Ectodermal cell (in vitro differentiated cells): ENCODE results near the gene BTLA.
"Not testable (repeated sequence)": the region's sequence is repeated elsewhere in the genome, so short reads cannot be mapped to it uniquely, and the experiment has no call there.

ENCODE experiments used
- H3K27ac ChIP-seq: 2 replicates; pipeline ENCODE4 v1.7.0; 2013; ENCODE audit warnings: mild to moderate bottlenecking, low read depth, low read length; ENCODE audit not compliant: insufficient read depth, poor library complexity, severe bottlenecking
- H3K27me3 ChIP-seq: 2 replicates; pipeline ENCODE4 v1.7.0; 2013; ENCODE audit warnings: mild to moderate bottlenecking, low read length; ENCODE audit not compliant: insufficient read depth, control insufficient read depth, poor library complexity, severe bottlenecking
- H3K36me3 ChIP-seq: one replicate; pipeline ENCODE4 v1.7.0; 2013; ENCODE audit warnings: low read length; ENCODE audit not compliant: control insufficient read depth, insufficient read depth
- H3K4me1 ChIP-seq: one replicate; pipeline ENCODE4 v1.7.0; 2013; ENCODE audit warnings: low read length; ENCODE audit not compliant: control insufficient read depth, insufficient read depth
- H3K4me3 ChIP-seq: 2 replicates; pipeline ENCODE4 v1.7.0; 2013; ENCODE audit warnings: low read depth, low read length, control low read depth; ENCODE audit not compliant: insufficient read depth
- H3K9me3 ChIP-seq: 2 replicates; pipeline ENCODE4 v1.7.0; 2013; ENCODE audit warnings: mild to moderate bottlenecking, low read length, moderate library complexity; ENCODE audit not compliant: control insufficient read depth
- WGBS, 2 experiments: methylation state at CpG; one replicate each; pipeline ENCODE4 v1.1.7; 2013; ENCODE audit warnings: missing lambda C conversion rate in 2 of 2; 5-methylcytosine and 5-hydroxymethylcytosine counted together

BTLA gene

GRCh38 chr3:112472691-112473090, 26.6 kb downstream of the BTLA start:
- no peak overlapping the region for H3K4me3 ChIP-seq
- no peaks in the 10 kb centered on the region for H3K27me3 ChIP-seq
- no peak overlapping the region for H3K27ac ChIP-seq
- no peaks in the 10 kb centered on the region for H3K36me3 ChIP-seq
- H3K9me3 ChIP-seq, result no peaks in the 10 kb centered on the region
- 95 to 100% methylated on average over 1 of the region's 1 CpG for whole genome bisulfite sequencing, 2 experiments
- no peaks in the 10 kb centered on the region for H3K4me1 ChIP-seq

- Histone ChIP-seq H3K27me3 (no peaks in the 10 kb centered on the region), H3K4me3 (no peak overlapping the region), H3K4me1 (no peaks in the 10 kb centered on the region), H3K9me3 (no peaks in the 10 kb centered on the region), H3K27ac (no peak overlapping the region), H3K36me3 (no peaks in the 10 kb centered on the region)
- 94 to 95% methylated on average over 3 of the region's 4 CpGs for WGBS, 2 experiments
These were observed 27.5 kb downstream of the BTLA start for GRCh38 chr3:112471596-112472325.

- H3K4me3 ChIP-seq, result no peak overlapping the region
- H3K27ac ChIP-seq, result no peak overlapping the region
- no peaks in the 10 kb centered on the region for H3K9me3 ChIP-seq
- WGBS, 2 experiments, result 89 to 99% methylated on average over 4 of the region's 4 CpGs
- no peaks in the 10 kb centered on the region for H3K4me1 ChIP-seq
- H3K27me3 ChIP-seq, result no peaks in the 10 kb centered on the region
- no peaks in the 10 kb centered on the region for H3K36me3 ChIP-seq
These were observed 28.5 kb downstream of the BTLA start for GRCh38 chr3:112470788-112471187.

- H3K27ac ChIP-seq, result no peak overlapping the region
- H3K4me1 ChIP-seq, result no peaks in the 10 kb centered on the region
- H3K36me3 ChIP-seq, result no peaks in the 10 kb centered on the region
- no peaks in the 10 kb centered on the region for H3K9me3 ChIP-seq
- H3K4me3 ChIP-seq, result no peak overlapping the region
- no peaks in the 10 kb centered on the region for H3K27me3 ChIP-seq
These were observed 29.6 kb downstream of the BTLA start for GRCh38 chr3:112469671-112470070.

- no peaks in the 10 kb centered on the region for H3K27me3 ChIP-seq
- H3K27ac ChIP-seq, result no peak overlapping the region
- WGBS, 2 experiments, result 83 to 97% methylated on average over 1 of the region's 1 CpG
- no peaks in the 10 kb centered on the region for H3K4me1 ChIP-seq
- H3K4me3 ChIP-seq, result no peak overlapping the region
- no peaks in the 10 kb centered on the region for H3K36me3 ChIP-seq
- H3K9me3 ChIP-seq, result no peaks in the 10 kb centered on the region
These were observed 31.7 kb downstream of the BTLA start for GRCh38 chr3:112467539-112467938.

GRCh38 chr3:112466020-112466419, 33.3 kb downstream of the BTLA start:
- WGBS, 2 experiments, result 0% methylated on average over 1 of the region's 1 CpG
- H3K9me3 ChIP-seq, result no peaks in the 10 kb centered on the region
- no peak overlapping the region for H3K27ac ChIP-seq
- no peaks in the 10 kb centered on the region for H3K36me3 ChIP-seq
- H3K4me1 ChIP-seq, result no peaks in the 10 kb centered on the region
- H3K4me3 ChIP-seq, result no peak overlapping the region
- no peaks in the 10 kb centered on the region for H3K27me3 ChIP-seq

GRCh38 chr3:112464264-112464663, 35.0 kb downstream of the BTLA start:
- Histone ChIP-seq H3K27ac (no peak overlapping the region), H3K4me1 (no peaks in the 10 kb centered on the region), H3K36me3 (no peaks in the 10 kb centered on the region), H3K4me3 (no peak overlapping the region), H3K27me3 (no peaks in the 10 kb centered on the region), H3K9me3 (no peaks in the 10 kb centered on the region)
- 83 to 90% methylated on average over 2 of the region's 2 CpGs for WGBS, 2 experiments

- Histone ChIP-seq H3K27ac (no peak overlapping the region), H3K9me3 (no peaks in the 10 kb centered on the region), H3K4me1 (no peaks in the 10 kb centered on the region), H3K27me3 (no peaks in the 10 kb centered on the region), H3K36me3 (no peaks in the 10 kb centered on the region), H3K4me3 (no peak overlapping the region)
- WGBS, 2 experiments, result 94% methylated on average over 3 to 5 of the region's 5 CpGs
These were observed 36.0 kb downstream of the BTLA start for GRCh38 chr3:112463250-112463649.

GRCh38 chr3:112461787-112462186, 37.5 kb downstream of the BTLA start:
- not testable (repeated sequence) for H3K4me3 ChIP-seq, H3K9me3 ChIP-seq, H3K27ac ChIP-seq, H3K36me3 ChIP-seq, H3K4me1 ChIP-seq, H3K27me3 ChIP-seq
- WGBS, 2 experiments, result 100% methylated on average over 1 to 2 of the region's 2 CpGs

GRCh38 chr3:112460519-112461195, 38.6 kb downstream of the BTLA start:
- H3K36me3 ChIP-seq, result no peaks in the 10 kb centered on the region
- no peak overlapping the region for H3K4me3 ChIP-seq
- H3K27ac ChIP-seq, result no peak overlapping the region
- no peaks in the 10 kb centered on the region for H3K4me1 ChIP-seq
- no peaks in the 10 kb centered on the region for H3K27me3 ChIP-seq
- no peaks in the 10 kb centered on the region for H3K9me3 ChIP-seq
- 100% methylated on average over 1 of the region's 2 CpGs; no CpG with 5 or more reads in 1 of the 2 experiments for WGBS, 2 experiments
